HG03095 (cell line): Measurements from ENCODE around the gene SQSTM1.
A peak's percentile ranks its signal among the peaks of the same experiment; 100 is the strongest.

ENCODE experiments used
- ATAC-seq: cut with Tn5 transposase; IDR thresholded peaks from one replicate; pipeline ENCODE4 v1.9.1; 2021; ENCODE audit warnings: moderate library complexity; ENCODE audit not compliant: unreplicated experiment

Gene SQSTM1

DNA sequence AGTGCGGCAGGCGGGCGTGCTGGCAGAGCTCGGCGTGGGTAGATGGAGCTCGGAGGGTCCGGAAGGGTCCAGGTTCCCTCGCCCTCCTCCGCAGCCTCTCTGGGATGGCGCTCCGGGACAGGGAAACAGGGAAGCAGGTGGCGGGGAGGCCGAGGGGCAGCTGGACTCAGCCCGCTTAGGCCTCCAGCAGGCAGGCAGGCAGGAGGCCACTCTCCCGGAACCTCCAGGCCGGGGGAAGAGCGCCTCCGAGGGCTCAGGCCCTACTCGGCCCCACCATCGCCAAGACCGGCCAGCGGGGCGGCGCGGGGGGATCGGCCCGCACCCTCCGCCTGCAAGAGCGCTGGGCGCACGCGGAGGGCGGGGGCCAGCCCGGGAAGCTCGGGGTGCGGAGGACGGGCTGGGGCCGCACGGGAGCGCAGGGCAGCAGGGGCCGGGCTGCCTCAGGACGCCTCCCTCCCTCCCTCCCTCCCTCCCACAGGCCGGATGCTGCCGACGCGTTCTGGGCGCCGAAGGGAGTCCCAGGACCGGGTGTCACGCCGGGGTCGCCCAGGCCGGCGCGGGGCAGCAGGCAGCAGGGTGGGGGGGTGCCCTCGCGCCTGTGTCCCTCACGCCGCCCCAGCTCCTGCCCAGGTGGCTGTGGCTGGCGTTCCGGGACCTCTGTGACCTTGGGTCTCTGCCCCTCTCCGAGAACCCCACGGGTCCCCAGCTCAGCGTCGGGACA lies 15.0 kb upstream of the SQSTM1 start:
- ATAC-seq = peak; percentile 22

DNA sequence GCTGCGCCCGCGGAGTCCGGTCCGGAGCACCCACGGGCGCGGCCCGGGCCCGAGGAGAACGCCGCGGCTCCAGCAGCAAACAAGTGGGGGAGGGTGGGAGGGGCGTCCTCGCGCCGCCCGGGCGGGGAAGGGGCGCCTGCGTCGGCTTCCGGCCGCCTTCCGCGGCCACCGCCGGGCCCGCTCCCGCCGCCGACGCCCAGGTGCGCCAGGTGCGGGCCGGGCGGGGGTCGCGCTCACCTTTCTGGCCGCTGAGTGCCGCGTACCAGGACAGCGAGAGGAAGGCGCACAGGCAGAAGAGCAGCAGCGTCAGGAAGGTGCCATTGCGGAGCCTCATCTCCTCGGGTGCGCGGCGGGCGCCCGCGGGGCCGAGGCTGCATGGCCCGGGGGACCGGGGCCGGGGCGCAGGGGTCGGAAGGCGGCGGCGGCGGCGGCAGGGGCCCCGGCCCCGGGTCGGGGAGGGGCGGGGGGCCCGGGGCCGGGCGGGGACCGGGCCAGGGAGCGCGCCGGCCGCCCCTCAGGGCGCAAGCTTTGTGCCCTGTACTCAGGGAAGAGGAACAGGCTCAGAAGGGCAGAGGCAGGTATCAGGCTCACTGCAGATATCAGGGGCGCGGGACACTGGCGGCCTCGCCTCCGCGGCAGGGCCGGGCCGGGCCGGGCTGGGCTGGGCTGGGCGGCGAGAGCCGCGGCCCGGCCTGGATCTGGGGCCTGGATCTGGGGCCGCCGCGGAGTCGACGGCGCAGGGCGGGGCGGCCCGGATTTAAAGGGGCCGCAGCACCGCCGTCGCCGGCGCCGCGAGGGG lies 14.3 kb upstream of the SQSTM1 start, which contains the start of gene MGAT4B:
TSS of gene MGAT4B (minus strand) at position 617 of the 799 bp plus-strand sequence. CDS start at position 334, 283 bp downstream.
- peak; percentile 55 for ATAC-seq

DNA sequence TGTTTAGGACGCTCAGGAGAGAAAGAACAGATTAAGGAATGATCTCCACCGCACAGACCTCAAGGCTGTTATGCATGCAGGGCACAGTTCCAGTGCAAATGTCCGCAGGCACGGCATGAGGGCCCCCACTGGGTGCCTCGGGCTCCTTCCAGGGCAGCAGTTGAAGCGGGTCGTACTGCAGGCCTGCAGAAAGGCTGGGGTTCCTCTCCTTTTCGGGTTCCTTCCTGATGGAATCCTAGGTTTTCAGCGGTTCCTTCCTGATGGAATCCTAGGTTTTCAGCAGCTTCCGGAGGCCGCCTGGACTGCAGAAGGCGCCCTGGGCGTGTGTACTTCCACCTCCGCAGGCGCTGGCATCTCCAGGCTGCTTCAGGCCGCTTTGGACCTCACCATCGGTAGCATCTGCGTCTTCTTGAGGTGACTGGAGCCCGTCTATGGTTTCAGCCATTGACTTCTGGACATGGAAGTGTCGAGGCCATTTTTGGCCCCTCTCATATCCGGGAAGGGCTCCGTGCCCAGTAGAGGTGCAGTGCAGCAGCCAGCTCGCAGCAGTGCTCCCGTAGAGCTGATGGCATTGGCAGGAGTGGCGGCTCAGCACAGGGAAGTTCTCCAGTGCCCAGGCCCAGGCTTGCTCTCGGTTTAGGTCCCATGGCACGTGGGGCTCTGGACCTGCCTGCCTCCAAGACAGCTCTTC lies 8.4 kb upstream of the SQSTM1 start:
- ATAC-seq = no peak

DNA sequence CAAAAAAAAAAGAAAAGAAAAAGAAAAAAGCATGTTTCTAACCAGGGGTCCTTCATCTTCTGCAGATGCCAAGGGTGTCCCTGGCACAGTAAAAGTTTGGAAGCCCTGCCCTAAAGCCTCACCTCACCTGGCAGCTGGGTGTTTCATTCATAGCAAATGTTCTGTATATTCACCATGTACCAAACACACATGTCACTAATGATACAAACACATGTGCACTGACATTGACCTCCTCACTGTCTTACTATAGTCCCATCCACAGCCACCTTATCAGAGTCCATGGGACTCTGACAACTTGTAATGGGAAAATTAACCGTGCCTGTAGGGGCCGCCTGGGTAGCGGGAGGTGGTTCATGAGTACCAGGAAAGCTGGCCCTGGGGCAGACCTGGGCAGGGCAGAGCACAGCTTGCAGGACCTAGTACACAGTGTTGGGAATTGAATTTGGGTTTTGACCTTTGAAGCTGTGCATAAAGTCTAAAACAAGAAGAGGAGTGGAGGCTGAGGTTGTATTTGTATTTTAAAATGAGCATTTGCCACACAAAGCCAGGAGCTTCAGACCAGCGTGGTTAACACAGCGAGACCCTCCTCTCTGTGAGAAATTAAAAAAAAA lies 7.6 kb upstream of the SQSTM1 start:
- ATAC-seq = no peak

DNA sequence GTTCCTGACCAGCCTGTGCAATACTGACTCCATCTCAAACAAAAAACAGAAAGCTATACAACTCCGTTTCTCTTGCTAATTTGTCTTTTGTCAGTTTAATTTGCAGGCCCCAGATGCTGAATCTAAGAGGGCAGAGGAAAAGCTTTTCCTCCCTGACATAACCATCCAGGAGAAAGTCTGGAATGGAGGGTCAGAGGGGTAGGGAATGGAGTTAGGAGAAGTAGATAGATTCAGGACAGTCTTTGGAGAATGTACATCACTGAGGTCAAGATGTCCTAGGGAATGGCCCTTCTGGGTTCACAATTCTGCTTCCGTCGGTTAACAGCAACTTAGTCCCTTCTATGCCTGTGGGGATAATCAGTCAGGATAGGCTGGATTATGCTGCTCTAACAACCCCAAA lies 6.6 kb upstream of the SQSTM1 start:
- ATAC-seq = no peak

DNA sequence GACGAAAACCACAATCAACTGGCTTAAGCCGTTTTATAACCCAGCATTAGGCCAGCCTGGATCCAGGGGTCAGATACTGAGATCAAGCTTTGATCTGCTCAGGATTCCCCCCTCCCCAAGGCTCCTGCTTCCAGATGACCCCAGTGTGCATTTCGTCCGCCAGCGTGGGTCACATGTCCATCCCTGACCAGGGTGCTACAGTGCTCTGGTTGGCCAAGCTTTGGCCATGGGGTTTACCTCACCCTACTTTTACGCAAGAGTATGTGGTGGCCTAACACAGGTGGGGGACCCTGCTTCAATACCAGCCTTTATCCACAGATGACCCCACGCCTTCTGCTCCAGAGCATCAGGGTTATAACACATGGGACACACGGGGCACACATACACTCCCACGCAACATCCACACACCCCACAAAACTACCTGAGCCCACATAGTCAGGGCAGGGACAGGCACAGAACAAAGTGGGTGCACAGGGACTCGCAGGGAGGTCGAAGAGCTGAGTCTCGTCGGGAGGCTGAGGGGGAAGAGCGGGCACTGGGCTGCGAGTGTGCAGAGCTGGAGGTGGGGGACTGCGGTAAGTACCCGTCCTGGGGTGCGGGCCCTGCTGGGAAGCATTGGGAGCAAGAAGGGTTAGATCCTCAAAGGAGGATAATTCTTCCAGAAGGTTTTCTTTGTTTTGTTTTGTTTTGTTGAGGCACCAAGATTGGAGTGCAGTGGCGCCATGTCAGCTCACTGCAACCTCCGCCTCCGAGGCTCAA lies 5.0 kb upstream of the SQSTM1 start:
- no peak for ATAC-seq

DNA sequence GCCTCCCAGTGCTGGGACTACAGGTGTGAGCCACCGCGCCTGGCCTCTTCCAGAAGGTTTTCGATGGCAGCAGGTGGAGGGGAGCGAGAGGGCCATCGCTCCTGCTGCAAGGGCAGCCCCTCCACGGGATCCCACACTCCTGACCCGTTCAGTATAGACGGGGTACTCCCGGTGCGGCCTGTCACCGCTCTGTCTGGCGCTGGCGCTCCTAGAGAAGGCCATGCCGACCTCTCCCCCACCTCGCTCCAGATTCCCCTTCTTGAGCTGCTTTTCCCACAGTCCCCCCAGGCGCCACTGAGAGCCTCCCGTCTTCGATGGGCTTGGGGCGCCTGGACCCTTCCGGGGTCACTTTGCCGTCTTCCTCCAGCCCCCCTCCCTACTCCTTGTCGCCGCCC lies 4.3 kb upstream of the SQSTM1 start:
- ATAC-seq = no peak

DNA sequence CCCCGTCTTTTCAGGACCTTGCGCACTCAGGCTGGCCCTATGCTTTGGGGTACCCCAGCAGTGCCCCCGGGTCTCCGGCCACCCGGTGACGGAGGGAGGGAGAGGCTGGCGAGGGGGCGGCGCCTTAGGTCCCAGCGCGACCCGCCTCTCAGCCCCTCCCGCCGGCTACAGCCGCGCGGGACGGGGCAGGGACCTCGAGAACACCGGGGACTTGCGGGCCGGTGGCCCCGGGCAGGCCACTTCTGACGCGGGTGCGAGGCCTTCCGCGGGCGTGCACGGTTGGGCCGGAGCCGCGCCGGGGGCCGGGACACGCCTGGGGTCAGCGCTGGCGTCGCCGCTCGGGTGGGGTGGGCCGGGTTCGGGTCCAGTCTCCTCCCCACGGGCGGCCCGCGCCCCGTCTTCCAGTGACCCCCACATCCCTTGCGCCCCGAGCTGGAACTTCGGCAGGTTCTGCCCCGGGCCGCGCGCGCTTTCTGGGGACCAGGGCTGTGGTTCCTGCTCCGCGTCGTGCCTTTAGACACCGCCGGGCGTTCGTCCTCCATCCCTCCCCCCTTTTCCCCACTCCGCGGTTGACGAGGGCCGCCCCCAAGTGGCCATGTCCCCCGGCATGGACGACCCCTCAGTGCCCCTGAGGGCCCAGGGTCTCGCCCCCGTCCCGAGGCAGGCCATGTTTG lies 3.8 kb upstream of the SQSTM1 start:
- ATAC-seq = no peak

DNA sequence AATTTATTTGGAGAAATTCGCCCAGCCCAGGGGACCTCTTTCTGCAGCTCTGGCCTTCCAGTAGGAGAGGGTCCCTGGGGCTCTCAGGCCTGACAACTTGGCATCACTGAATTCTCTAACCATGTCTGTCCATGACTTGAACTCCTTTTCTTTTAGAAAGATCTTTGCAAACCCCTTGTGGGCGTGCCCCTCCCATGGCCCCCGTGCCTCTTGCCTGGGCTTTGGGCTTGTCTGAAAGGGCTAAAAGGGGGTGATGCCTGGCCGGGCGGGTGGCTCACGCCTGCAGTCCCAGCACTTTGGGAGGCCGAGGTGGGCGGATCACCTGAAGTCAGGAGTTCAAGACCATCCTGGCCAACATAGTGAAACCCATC lies 3.2 kb upstream of the SQSTM1 start:
- no peak for ATAC-seq

DNA sequence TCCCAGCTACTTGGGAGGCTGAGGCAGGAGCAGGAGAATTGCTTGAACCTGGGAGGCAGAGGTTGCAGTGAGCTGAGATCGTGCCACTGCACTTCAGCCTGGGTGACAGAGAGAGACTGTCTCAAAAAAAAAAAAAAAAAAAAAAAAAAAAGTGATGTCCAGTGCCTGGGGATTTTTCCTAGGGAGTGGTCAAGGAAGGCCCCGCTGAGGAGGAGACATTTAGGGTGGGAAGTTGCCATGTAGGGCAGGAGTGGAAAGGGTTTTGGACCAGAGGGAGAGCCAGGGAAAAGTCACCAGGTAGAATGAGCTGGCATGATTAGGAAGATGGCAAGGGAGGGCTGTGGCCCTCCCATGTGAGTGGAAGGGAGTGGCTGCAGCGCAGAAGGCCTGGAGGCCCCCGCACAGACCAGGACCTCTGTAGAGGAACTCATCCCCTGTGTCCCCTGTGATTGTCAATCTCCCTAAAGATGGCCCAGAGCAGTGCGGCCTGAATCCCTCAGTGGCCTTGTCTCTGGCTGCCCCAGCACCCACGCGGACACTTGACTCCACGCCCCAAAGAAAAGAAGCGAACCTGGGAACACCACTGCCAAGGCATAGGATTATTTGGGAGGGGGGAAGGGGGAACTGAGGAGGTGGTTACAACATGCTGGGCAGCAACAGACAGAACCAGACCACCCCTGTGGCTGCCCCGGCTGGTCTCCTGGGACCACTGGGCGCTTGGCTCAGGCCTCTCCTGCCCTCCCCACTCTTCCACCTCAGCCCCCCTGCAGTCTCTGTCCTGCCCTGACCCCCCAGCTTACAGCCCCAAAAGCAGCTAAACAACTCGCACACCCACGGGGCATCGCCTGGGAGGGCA lies 2.6 kb upstream of the SQSTM1 start:
- no peak for ATAC-seq

DNA sequence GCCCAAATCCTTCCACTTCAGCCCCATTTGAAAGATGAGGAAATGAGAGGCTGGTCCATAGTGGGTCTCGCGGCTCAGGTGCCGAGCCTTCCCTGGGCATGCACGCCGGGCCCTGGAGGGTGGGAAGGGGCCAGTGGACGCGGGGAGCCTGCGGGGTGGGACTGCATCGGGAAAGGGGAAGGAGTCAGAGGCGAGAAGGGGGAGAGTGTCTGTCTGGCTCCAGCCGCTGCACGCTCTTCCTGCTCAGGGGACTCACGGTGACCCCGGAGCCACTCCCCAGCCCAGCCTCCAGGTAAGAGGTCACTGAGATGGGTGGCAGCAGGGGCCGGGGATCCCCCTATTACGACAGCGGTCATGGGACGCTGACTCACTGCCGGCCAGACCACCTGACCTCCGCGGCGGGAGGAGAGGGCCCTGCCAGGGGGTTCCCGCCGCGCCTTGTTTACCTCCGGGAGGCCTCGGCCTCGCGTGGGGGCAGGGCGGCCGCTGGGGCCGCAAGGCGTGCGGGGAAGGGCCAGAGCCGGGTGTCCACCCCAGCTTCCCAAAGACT lies 1.9 kb upstream of the SQSTM1 start:
- peak; percentile 69 for ATAC-seq

DNA sequence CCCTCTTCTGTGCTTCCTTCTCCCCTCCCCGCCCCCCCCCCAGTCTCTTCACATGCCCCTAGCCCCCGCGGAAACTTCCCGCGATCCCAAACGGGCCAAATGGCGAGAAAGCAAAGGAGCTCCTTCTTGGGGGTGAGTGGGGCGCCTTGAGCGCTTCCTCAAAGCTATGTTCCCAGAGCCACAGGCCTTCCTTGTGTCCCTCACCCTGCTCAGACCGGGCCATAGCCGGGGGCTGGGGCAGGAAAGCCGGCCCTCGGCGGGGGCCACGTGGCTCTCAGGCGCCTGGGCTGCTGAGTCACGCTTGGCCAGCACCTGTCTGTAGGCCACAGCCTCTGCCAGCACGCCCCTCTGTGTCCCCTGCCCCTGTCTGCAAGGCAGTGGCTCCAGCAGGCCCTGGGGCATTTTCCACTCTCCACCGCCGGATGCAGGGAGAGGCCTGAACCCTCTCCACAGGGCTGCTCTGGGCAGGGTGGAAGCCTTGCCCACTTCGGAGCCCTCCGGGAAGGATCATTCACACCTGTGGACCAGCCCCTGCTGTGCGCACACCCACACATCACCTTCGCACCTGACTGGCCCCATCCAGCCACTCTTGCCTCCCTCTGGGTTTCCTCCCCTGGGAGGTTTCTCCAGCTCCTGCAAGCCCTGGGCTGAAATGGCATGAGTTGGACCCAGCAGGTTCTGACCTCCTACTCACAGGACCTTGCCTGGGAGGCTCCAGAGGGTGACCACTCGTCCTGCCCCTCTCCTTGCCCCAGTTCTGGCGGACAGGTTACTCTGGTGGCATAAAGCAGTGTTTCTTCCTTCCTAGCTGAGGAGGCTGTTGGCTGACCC lies 1.2 kb upstream of the SQSTM1 start:
- ATAC-seq = no peak

DNA sequence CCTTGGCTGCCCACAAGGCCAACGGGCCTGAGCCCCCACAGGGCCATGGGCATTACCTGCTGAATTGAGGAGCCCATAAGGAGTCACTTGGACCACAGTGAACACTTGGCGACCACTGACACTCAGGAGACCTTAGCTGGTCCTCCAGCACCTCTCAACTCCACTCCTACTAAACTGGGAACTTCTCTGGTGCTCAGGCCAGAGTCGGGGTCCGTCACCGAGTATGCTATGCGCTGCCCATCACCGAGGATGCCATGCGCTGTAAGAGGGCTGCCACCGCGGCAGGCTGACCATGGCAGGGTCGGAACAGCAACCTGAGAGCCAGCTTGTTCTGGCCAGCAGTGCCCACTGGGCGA lies 600 bp upstream of the SQSTM1 start:
- ATAC-seq = no peak

DNA sequence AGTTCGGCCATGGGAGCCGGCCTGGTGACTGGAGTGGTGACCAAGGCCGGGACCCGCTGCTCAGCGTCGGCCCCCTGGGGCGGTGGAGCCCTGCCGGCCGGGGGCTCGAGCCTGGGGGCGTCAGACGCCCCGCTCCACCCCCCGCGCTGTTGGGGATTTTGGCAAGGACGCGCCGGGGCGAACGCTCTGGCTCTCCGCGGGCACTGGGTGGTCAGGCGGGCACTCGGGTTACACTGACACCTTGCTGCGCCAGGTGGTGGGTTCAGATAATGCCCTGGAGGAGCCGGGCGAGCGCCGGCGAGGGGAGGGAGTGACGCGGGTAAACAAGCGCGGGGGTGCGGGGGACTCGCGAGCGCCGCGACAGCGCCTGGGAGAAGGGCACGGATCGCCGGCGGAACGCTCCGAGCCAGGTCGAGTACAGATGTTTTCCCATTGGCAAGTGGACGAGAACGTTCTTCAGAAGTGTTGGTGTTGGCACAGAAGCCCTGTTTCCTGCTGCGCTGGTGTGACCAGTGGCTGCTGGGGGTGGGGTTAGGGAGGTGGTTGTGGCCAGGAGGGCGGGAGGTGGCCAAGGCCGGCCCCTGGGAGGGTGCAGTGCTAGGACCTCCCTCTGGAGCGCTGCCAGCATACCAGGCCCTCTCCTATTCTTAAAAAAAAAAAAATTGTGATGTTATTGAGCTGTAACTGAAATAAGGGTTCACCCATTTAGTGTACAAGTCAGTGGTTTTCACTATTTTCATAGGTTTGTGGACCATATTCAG lies 773 bp downstream of the SQSTM1 start:
- peak; percentile 47 for ATAC-seq

DNA sequence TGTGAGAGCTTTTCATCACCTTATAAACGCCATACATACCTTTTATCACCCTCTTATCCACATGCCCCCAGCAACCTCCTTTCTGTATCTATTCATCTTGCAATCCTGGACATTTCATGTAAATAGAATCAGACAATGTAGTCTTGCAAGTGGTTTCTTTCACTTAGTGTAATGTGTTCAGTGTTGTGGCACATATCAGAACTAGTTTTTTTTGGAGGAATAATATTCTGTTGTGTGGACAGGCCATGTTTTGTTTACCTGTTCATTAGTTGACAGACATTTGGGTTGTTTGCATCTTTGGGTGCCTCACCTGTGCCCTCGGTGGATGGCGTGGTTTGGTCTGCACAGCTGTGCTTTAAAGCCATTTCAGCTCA lies 1.3 kb downstream of the SQSTM1 start:
- ATAC-seq = no peak

DNA sequence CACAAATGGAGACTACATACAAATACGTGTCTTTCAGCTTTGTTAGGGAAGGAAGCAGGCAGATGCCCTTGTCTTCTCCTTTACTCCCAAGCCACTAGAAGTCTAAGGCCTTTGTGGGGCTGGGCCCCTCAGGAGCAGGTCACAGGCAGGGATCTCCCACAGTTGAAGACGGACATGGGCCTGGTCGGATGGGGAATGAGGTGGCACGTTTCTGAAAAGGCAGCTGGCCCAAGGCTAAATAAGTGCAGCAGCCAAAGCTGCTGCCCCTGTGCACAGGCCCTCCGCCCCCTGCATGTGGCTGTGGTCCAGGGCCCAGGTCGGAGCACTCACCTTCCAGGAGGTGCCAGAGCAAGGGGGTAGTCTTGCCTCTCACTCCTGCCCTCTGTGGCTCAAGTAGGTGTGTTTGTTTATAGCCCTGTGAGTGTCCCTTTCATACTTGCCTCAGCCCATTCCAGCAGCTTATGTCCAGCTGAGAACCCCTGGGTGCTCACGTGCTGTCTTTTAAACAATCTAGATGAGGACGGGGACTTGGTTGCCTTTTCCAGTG lies 1.8 kb downstream of the SQSTM1 start:
- ATAC-seq = no peak
